ENCODE data around the gene KRTAP13-4. TPM values are rescaled to one million over a fixed set of nuclear protein-coding genes. Genes with fewer than 3 reads are reported as not detected.

KRTAP13-4 gene
- total RNA-seq, 2 donors from 2014 or later, result not detected

DNA sequence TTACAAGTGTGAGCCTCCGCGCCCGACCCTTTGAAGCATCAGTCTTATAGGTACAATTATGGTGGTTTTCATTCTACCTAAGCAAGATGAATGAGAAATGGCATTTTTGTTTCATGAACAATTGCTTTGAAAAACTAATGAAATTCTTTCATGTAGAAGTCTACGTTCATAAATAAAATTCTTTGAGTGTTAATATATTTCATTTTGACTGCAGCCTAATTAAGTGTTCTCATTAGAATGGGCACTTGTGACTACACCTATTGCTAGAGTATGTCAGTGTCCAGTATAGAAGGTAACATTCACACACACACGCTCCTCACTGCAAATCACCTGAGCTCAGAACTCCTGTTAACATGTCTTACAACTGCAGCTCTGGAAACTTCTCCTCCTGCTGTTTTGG, 10.0 kb downstream of the KRTAP13-4 start, which contains the start of gene KRTAP15-1:
KRTAP15-1 (plus strand) TSS at position 301 of the 400 bp plus-strand sequence; CDS start at position 354, 53 bp downstream.
- H3K9me3 ChIP-seq, result no peaks in the 10 kb centered on the region

DNA sequence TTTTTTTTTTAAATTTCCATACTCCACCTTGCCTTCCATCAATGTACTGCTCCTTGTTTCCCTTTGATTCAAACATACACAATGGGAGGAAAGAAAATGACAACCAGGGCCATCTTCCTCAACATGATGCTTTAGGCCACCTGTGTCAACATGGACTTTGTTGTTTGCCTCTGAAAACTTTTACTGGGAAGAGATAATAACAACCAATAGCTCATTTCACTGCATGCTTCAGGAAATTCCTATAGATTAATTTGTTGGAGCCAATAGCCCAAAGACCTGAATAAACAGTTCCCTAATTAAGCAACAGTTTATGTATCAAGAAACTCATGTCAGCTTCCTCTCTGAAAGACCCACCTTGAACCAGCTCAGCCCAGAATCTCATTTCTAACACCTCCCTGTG, 13.2 kb downstream of the KRTAP13-4 start:
- no peak for DNase-seq
- no peaks in the 10 kb centered on the region for H3K9me3 ChIP-seq
- intact Hi-C loops (cut with DNase I), result no loop called here
- no peaks in the 10 kb centered on the region for H3K27me3 ChIP-seq
- H3K9ac ChIP-seq (ENCODE audit: low read depth in 2 of 2, low read length in 2 of 2), result no peak overlapping the region
- H3K4me1 ChIP-seq, result no peaks in the 10 kb centered on the region
- H3K27ac ChIP-seq, result no peak overlapping the region
- TF ChIP-seq, protein P1, sequence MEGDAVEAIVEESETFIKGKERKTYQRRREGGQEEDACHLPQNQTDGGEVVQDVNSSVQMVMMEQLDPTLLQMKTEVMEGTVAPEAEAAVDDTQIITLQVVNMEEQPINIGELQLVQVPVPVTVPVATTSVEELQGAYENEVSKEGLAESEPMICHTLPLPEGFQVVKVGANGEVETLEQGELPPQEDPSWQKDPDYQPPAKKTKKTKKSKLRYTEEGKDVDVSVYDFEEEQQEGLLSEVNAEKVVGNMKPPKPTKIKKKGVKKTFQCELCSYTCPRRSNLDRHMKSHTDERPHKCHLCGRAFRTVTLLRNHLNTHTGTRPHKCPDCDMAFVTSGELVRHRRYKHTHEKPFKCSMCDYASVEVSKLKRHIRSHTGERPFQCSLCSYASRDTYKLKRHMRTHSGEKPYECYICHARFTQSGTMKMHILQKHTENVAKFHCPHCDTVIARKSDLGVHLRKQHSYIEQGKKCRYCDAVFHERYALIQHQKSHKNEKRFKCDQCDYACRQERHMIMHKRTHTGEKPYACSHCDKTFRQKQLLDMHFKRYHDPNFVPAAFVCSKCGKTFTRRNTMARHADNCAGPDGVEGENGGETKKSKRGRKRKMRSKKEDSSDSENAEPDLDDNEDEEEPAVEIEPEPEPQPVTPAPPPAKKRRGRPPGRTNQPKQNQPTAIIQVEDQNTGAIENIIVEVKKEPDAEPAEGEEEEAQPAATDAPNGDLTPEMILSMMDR (IDR thresholded peaks at IDR 0.05), result no peak
- no peak overlapping the region for H3K4me3 ChIP-seq
- no peaks in the 10 kb centered on the region for H3K36me3 ChIP-seq

More for the DNA sequence above, 10.0 kb downstream of the KRTAP13-4 start, which contains the start of gene KRTAP15-1:
- no peak for DNase-seq
- no peak within 1 kb of the TSS for H3K9ac ChIP-seq (ENCODE audit: low read depth in 2 of 2, low read length in 2 of 2)
- TF ChIP-seq, protein P1 (IDR thresholded peaks at IDR 0.05), result no peak
- no peaks in the 10 kb centered on the region for H3K4me1 ChIP-seq
- no peaks in the 10 kb centered on the region for H3K27me3 ChIP-seq
- H3K4me3 ChIP-seq, result no peak within 1 kb of the TSS
- no peaks in the 10 kb centered on the region for H3K36me3 ChIP-seq
- no peak within 1 kb of the TSS for H3K27ac ChIP-seq
- intact Hi-C loops (cut with DNase I), result no loop called here

DNA sequence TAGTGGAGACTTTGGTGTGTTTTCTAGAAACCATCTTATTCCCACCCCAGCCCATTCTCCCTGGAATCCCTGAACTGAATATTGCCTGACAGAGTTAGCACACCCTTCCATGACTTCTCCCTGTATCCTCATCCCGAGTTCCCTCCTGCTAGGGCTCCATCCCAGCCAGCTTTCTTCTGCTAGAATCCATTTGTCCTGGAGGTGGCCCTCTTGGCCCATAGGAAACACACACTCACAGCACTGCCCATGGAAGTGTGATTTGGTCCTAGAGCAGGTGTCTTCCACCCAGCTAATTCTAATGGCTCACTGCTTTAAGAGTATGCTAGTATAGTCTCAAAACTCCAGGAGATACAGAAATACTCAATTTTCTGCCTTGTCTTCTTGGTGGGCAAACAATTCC, 14.2 kb downstream of the KRTAP13-4 start:
- H3K4me3 ChIP-seq, result no peak overlapping the region
- no peak overlapping the region for H3K27ac ChIP-seq
- H3K27me3 ChIP-seq, result no peaks in the 10 kb centered on the region
- H3K9ac ChIP-seq (ENCODE audit: low read depth in 2 of 2, low read length in 2 of 2), result no peak overlapping the region
- H3K4me1 ChIP-seq, result no peaks in the 10 kb centered on the region
- TF ChIP-seq, protein P1 (IDR thresholded peaks at IDR 0.05), result no peak
- intact Hi-C loops (cut with DNase I), result no loop called here
- H3K9me3 ChIP-seq, result no peaks in the 10 kb centered on the region
- no peaks in the 10 kb centered on the region for H3K36me3 ChIP-seq
- DNase-seq, result no peak

DNA sequence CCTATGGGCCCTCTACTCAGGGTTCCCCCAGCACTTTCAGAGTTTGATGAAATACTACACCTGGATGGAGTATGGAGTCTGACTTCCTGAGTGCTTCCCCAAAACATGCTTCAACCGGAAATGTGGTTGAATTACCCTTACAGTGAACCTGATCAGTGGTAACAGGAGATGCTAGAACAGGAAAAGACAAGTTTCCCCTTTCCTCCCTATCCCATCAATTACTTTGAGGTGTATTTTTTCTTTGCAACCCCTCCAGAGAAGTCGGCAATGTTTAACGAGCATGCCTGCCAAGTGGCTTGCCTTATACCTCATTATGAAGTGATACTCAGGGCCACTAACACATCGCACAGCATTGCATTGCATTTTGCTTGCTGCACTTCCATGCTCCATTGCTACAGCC, 17.0 kb downstream of the KRTAP13-4 start:
- no peak for DNase-seq
- Histone ChIP-seq H3K4me1 (no peaks in the 10 kb centered on the region), H3K36me3 (no peaks in the 10 kb centered on the region), H3K27ac (no peak overlapping the region), H3K27me3 (no peaks in the 10 kb centered on the region), H3K4me3 (no peak overlapping the region), H3K9ac (ENCODE audit: low read depth in 2 of 2, low read length in 2 of 2) (no peak overlapping the region), H3K9me3 (no peaks in the 10 kb centered on the region)
- intact Hi-C loops (cut with DNase I), result no loop called here
- TF ChIP-seq, protein P1 (IDR thresholded peaks at IDR 0.05), result no peak

DNA sequence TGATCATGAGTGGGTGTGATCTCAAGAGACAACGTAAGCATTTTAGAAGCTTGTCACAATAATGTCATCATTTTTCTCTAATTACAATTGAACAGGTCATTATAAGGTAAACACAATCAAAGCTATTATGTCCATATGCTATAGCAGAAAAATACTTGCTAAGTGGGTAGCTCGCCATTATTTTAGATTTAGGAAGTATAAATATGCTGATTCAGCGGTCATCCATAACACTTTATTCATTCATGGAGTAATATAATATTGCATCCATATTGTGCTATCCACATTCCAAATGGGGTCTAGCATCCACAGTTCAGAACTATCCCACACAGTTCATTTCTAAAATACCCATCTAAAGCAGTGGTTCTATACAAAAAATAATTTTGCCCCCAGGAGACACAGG, 18.5 kb downstream of the KRTAP13-4 start:
- no peaks in the 10 kb centered on the region for H3K4me1 ChIP-seq
- no peaks in the 10 kb centered on the region for H3K36me3 ChIP-seq
- no peaks in the 10 kb centered on the region for H3K9me3 ChIP-seq
- no peak for DNase-seq
- intact Hi-C loops (cut with DNase I), result no loop called here
- H3K4me3 ChIP-seq, result no peak overlapping the region
- H3K27ac ChIP-seq, result no peak overlapping the region
- H3K9ac ChIP-seq (ENCODE audit: low read depth in 2 of 2, low read length in 2 of 2), result no peak overlapping the region
- no peaks in the 10 kb centered on the region for H3K27me3 ChIP-seq
- TF ChIP-seq, protein P1 (IDR thresholded peaks at IDR 0.05), result no peak

Measured in colonic mucosa (tissue), 4 donors.